RKO (cell line): ENCODE measurements around the gene POLD1.

Experiments
- DNase-seq: peaks from one replicate; pipeline ENCODE4 v3.0.0-alpha.2; 2016; ENCODE audit warnings: low spot score

POLD1 gene

DNA sequence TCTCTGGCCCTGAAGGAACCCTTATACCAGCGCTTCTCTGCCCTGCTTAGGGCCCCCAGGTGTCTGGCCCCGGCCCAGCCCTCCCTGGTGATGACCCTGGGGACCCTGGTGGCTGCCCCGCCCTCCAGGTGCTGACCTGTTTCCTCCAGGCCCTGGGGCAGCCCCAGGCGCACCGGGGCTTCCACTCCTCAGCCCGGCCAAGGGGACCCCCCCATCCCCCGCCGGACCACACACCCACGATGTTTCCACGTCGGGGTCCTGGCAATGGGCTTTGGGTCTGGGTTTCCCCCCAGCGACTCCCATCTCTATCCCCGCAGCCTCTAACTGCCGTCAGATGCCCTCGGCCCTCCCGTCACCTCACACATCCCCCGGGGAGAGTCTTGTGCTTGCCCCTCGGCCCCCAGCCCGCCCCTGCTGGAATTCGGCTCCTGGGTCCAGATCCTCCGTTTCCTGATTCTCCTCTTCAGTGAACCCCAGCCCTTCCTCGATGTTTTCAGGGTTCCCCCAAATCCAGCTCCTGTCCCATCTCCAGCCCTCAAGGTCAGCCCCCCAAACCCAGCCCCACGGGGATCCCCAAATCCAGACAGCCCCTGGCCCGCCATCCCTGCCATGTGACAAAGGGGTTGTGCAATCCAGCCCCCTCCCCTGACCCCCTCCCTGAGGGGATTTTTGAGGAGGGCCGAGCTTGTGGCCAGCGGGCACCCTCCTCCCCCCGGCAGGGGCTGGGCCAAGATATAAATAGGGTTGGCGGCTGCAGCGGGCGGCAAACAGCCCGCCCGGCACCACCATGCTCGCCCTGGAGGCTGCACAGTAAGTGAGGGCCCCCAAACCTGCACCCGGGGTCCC is 34.3 kb downstream of the POLD1 start, which contains the start of gene SPIB:
TSS of gene SPIB (plus strand) at position 763 of the 846 bp plus-strand sequence. CDS start at position 788, 25 bp downstream.
- DNase-seq = no peak

DNA sequence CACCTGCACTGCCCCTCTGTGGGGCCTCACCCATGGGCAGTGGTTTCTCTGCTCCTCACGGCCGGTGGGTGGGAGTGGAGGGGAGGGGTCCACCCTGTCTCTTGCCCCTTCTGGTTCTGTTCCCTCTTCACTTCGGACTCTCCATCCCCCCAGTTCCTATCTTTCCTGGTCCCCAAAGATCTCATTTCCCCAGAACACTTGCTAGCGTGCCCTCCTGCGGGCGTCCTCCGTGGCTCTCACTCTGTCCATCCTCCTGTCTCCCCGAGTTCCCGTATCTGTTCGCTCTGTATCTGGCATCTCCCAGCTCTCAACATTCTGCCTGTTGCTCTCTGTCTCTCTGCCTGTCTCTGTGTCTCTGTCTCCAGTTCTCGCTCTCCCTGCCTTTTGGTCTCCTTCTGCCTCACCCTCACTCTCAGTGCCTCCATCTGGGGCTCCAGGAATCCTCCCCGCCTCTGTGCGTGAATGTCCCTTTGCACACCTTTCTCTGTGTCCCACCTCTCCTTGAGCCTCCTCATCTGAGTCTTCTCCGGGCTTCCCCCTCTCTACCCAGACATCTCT is 35.0 kb downstream of the POLD1 start:
- no peak for DNase-seq

DNA sequence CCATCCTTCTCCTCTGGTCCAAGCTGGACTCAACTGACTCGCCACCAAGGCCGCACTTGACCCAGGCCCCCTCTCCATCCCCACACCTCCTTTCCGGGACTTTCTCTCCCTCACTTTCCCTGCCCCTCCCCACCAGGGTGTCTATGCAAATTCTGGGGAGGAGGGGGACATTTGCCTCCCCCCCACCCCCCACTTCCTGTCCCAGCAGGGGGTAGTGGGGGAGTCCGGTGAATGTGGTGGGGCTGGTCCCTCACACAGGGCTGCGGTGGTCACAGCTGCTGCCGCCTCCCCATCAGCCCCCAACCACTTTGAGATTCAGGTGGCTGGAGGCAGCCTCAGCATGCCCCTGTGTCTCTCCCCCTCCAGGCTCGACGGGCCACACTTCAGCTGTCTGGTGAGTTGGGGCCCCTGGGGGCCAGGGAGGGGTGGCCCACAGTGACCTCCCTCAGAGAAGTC is 35.5 kb downstream of the POLD1 start:
- DNase-seq = no peak

DNA sequence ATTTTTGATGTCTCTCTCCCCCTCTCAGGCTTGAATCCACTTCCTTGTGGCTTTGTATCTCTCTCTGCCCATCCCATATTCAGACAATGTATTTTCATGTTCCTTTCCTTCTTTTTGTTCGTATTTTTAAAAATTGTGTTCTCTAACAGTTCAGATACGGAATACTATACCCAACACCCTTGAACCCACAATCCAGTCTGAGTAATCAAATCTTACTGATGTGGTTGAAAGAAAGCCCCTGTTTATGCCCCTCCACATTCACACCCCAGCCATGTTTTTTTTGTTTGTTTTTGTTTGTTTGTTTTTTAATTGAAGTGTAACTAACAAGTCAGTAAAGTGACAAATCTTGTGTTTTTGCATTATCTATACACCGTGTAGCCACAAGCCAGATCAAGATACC is 36.0 kb downstream of the POLD1 start:
- DNase-seq = no peak

DNA sequence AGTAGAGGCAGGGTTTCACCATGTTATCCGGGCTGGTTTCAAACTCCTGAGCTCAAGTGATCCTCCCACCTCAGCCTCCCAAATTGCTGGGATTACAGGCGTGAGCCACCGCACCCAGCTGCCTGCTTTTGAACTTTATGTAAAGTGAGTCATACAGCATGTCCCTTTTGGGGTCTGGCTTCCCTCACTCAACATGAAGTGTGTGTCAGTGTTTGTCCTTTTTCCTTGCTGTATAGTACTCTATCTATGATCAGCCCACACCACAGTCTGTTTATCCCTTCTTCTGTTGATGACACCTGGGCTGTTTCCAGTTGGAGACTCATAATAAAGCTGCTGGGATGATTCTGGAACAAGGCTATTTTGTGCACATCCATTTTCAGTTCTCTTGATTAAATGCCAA is 36.7 kb downstream of the POLD1 start:
- no peak for DNase-seq

DNA sequence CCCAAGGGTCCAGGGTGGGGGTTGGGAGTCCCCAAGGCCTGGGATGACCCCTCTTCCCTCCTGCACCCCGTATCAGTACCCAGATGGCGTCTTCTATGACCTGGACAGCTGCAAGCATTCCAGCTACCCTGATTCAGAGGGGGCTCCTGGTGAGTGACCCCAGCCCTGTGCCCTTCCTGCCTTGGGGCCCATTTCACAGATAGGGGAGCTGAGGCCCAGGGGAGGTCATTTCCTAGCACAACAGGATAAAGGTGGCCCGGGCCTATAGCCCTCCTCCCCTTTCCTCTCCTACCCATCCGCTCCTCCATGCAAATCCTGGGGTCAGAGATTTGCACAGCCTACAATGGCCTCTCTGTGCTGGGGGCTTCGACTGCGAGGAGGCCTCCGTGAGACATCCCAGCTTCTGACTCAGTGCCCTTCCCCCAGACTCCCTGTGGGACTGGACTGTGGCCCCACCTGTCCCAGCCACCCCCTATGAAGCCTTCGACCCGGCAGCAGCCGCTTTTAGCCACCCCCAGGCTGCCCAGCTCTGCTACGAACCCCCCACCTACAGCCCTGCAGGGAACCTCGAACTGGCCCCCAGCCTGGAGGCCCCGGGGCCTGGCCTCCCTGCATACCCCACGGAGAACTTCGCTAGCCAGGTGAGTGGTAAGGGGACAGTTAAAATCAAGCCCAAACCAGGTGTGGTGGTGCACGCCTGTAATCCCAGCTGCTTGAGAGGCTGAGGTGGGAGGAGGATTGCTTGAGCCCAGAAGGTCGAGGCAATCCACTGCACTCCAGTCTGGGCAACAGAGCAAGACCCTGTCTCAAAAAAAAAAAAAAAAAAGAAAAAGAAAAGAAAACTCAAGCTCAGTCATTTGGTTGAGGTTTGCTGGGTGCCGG is 38.5 kb downstream of the POLD1 start:
- DNase-seq = no peak

DNA sequence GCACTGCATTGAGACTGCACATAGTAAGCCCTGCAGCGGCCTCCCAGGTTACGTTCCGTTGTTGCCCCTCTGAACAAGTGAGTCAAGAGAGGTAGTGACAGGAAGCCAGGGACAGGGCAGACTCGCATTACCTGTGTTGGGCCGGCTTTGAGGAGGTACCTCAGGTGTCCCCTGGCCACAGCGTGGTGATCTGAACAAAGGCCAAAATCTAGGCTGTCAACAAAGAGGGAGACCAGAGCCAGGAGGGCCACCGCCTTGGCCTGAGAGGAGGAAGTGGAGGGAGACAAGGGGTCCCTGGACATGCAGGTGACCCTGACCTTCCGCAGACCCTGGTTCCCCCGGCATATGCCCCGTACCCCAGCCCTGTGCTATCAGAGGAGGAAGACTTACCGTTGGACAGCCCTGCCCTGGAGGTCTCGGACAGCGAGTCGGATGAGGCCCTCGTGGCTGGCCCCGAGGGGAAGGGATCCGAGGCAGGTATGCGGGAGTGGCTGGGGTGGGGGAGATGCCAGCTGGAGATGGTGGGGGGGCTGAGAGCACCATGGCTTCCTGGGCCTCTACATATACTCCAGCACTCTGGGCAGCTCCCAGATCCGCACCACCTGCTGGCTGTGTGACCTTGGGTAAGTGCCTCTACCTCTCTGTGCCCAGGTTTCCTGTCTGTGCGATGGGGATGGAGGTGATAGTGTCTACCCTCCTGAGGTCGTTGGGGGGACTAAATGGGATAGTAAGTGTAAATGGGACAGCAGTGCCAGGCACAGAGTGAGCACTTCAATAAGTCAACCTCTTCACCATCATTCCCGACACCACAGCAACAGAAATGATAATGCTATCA is 39.3 kb downstream of the POLD1 start:
- DNase-seq = no peak

DNA sequence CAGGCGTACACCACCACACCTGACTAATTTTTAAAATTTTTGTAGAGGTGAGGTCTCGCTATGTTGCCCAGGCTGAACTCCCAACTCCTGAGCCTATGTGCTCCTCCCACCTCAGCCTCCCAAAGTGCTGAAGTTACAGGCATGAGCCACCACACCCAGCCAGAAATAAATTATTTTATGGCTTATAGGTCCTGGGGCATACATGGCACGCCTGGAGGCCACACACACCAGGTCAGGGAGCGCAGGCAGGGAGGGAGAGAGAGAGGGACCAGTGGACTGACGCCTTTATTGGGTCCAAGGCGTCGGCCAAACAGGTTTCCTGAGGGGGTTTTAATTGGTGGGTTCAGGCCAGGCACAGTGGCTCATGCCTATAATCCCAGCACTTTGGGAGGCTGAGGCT is 41.4 kb downstream of the POLD1 start:
- DNase-seq = no peak

DNA sequence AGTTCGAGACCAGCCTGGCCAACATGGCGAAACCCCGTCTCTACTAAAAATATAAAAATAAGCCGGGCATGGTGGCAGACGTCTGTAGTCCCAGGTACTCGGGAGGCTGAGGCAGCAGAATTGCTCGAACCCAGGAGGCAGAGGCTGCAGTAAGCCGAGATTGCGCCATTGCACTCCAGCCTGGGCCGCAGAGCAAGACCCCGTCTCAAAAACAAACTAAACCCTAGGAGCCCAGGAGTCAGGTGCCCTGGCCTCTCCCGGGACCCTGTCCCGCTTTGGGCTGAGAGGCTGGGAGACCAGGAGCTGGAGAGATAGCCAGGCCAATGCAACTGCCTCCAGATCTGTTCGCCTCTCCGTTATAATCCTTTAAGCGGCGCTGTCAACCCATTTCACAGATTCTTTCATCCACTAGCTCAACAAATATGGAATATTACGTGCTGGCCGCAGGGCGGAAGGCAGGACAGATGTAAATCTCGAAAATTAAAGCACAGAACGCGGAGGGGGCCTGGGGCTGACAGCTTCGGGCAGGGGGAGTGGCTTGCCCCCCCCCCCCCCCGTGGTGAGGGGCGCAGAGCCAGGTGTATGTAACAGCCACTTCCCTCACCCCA is 43.3 kb downstream of the POLD1 start:
- no peak for DNase-seq

DNA sequence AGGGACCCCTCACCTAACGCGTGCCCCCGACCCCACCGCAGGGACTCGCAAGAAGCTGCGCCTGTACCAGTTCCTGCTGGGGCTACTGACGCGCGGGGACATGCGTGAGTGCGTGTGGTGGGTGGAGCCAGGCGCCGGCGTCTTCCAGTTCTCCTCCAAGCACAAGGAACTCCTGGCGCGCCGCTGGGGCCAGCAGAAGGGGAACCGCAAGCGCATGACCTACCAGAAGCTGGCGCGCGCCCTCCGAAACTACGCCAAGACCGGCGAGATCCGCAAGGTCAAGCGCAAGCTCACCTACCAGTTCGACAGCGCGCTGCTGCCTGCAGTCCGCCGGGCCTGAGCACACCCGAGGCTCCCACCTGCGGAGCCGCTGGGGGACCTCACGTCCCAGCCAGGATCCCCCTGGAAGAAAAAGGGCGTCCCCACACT is 43.9 kb downstream of the POLD1 start:
- no peak for DNase-seq

DNA sequence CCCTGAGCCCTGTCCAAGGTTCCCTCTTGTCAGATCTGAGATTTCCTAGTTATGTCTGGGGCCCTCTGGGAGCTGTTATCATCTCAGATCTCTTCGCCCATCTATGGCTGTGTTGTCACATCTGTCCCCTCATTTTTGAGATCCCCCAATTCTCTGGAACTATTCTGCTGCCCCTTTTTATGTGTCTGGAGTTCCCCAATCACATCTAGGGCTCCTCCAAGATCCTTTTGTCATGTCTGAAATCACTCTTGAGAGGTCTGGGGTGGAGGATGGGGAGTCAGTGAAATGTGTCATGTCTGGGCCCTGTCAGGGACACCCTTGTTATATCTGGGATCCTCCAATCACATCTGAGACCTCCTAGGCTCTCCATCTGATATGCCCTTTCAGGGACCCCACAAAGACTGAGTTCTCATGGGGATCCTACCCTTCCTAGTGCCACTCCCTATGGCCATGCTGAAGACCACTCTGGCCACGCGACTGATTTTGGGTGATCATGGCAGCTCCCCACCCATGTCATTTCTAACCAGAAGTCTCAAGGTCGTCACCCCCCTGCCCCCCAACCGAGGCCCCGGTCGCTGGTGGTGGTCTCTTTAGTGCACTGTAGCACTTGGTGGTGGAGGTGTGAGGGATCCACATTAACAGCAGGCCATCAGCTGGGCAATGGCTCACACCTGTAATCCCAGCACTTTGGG is 44.8 kb downstream of the POLD1 start:
- no peak for DNase-seq

DNA sequence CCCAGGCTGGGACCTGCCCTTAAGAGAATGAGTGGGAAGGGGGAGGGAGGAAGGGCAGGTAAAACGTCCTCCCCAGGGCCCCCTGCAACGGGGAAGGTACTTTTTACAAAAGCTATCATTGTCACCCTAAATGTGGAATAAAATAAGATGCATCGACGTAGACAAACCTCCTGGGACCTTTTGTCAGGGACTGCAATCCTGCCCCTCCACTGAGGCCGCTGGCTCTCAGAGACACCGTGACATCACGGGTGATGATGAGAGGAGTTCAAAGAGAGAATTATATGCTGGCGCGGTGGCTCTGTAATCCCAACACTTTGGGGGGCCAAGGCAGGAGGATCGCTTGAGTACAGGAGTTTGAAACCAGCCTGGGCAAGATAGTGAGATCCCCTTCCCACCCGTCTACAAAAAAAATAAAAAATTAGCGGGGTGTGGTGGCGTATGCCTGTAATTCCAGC is 46.8 kb downstream of the POLD1 start:
- no peak for DNase-seq

DNA sequence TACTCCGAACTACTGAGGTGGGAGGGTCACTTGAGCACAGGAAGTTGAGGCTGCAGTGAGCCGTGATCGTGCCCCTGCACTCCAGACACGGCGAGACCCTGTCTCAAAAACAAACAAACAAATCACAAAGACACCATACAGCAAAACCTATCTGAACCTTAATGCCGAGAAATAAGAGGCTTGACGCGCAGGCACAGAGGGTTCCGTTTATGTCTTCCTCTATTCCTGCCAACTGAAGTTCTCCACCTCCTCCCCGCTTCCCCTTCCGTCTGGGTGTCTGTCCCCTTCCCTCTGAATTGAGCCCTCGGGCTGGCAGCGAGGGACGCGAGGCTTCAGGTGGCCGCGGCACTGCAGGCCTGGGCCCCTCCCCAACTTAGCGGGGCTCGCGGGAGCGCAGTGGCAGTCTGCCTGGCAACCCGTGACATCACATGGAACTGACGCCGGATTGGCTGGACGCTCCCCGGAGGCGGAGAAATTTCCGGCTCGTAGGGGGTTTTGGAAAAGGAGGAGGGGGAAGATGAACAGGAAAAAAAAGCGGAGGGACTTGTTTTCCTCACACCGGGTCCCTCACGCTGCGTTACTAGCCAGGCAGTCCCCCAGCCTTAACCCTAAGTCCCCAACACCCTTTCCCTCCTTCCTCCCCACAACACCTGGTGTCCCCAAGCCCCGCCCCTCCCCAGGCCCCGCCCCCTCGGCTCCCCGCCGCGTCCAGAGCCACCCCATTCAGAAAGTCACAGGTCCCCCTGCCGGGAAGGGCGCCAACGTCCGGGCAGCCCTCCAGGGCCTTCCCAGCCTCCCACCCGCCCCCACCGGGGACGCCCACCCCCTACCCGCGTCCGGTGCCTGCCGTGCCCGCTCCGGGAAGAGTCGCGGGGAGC is 47.4 kb downstream of the POLD1 start:
- DNase-seq = peak; percentile 69

DNA sequence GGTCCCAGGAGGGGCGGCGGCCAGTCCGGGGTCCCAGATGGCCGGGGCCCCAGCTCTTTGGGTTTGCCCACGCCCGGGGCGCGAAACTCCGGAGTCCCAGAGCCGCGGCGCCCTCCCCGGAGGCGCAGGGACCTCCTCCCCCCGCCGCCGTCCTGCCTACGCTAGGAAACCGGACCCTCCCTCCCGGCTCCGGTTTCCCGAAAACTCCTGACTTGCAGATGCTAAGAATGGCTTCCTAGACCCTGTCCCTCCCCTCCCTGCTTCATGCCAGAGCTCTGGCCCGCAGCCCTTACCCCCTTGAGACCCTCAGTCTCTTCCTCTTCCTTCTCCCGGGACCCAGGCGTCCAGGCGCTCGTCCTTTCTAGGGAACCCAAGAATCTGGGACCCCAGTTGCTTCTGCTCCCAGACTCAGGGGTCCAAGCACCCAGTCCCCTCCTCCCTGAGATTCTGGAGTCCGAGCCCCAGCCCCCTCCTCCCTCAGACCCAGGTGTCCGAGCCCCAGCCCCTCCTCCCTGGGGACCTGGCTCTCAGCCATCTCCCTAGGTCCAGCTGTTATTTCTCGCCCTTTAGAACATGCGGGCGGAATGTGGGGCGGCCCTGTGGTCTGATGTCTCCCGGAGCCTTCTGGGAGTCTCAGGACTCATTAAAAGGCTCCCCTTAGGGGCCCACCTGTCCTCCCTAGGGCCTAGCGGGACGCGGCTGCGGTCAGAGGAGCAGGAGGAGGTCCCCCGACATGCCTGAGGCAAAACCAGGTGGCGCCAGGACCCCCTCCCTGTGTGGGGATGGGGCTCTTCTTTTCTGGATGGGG is 48.3 kb downstream of the POLD1 start, which contains the start of gene MYBPC2:
TSS of gene MYBPC2 (plus strand) at position 672 of the 808 bp plus-strand sequence. CDS start at position 734, 62 bp downstream.
- DNase-seq = no peak

DNA sequence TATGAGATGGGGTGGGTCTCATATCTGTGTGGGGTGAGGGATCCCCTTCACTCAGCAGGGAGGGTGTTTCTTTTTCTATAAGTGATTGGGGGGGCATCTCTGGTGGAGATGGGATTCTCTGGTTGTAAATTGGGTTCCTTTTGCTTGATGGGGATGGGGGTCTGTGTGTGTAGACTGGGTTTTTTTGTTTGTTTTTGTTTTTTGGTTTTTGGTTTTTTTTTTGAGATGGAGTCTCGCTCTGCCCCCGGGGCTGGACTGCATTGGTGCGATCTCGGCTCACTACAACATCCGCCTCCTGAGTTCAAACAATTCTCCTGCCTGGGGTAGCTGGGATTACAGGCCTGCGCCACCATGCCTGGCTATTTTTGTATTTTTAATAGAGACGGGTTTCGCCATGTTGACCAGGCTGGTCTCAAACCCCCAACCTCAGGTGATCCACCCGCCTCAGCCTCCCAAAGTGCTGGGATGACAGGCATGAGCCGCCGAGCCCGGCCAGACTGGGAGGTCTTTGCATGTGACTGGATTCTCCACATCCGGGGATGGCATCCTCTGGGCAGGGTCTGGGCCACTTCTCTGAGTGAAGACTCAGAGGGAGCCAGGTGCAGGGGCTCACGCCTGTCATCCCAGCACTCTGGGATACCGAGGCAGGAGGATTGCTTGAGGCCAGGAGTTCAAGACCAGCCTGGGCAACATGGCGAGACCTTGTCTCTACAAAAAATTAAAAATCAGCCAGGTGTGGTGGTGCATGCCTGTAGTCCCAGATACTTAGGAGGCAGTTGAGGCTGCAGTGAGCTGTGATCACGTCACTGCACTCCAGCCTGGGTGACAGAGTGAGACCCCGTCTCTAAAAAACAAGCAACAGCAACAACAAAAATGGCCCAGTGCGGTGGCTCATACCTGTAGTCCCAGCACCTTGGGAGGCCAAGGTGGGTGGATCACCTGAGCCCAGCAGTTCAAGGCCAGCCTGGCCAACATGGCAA is 49.3 kb downstream of the POLD1 start:
- no peak for DNase-seq

DNA sequence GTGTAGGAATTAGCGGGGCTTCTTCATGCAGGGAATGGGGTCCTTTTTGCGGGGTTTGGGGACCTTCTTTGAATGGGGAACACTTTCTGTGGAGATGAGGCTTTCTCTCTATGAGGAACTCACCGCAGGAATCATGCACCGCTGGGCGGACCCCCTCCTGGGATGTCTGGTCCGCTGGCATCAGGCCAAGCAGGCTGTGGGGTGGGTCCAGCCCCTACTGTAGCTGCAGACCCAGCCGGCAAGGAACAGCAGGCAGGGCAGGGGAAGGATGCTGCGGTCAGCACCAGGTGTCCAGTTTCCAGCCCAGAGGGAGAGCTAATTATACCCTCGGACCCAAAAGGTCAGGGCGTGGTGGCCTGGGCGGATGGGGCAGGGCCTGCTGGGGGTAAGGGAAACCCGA is 50.4 kb downstream of the POLD1 start:
- no peak for DNase-seq

DNA sequence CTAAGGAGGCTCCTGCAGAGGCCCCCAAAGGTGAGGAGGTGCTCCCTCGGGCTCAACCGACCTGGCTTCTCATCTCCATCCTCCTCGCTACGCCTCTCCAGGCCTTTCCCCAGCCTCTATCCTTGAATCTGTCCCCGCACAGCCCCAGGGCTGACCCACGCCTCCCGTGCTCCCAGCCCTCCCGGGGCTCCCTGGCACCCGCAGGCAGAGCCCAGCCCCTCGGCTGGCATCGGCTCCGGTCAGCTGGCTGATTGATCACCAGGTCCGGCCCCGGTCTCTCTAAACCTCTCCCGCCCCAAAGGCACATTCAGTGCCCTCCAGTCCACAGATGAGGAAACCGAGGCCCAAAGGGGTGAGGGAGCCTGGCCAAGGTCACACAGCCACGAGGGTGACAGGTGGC is 51.1 kb downstream of the POLD1 start:
- DNase-seq = no peak
